ENCODE data around the gene HACD1. TPM values are rescaled to one million over a fixed set of nuclear protein-coding genes. Genes with fewer than 3 reads are reported as not detected.

Gene HACD1
- total RNA-seq, 1 donor from 2014 or later, result 77.4 TPM

GRCh38 chr10:17649052-17649451 lies 31.9 kb upstream of the HACD1 start:
- TF ChIP-seq CTCF (IDR thresholded peaks at IDR 0.05), result no peak
- Mint-ChIP-seq H3K27ac (ENCODE audit: unreplicated experiment) (peak overlapping the region; percentile 73), H3K27me3 (ENCODE audit: low read depth) (no peaks in the 10 kb centered on the region), H3K36me3 (ENCODE audit: low read depth) (peaks cover 1% of the 10 kb centered on the region), H3K4me3 (ENCODE audit: unreplicated experiment) (no peak overlapping the region), H3K9me3 (ENCODE audit: low read depth) (no peaks in the 10 kb centered on the region), H3K4me1 (ENCODE audit: low read depth) (peaks cover 83% of the 10 kb centered on the region)
- DNase-seq (ENCODE audit: low spot score), result no peak

GRCh38 chr10:17648243-17649035 lies 31.3 kb upstream of the HACD1 start:
- no peak overlapping the region for H3K4me3 Mint-ChIP-seq (ENCODE audit: unreplicated experiment)
- H3K36me3 Mint-ChIP-seq (ENCODE audit: low read depth), result peaks cover 1% of the 10 kb centered on the region
- no peaks in the 10 kb centered on the region for H3K27me3 Mint-ChIP-seq (ENCODE audit: low read depth)
- DNase-seq (ENCODE audit: low spot score), result no peak
- no peak for TF ChIP-seq CTCF (IDR thresholded peaks at IDR 0.05)
- peak overlapping the region; percentile 73 for H3K27ac Mint-ChIP-seq (ENCODE audit: unreplicated experiment)
- no peaks in the 10 kb centered on the region for H3K9me3 Mint-ChIP-seq (ENCODE audit: low read depth)
- H3K4me1 Mint-ChIP-seq (ENCODE audit: low read depth), result peaks cover 78% of the 10 kb centered on the region

GRCh38 chr10:17647326-17647725 lies 30.2 kb upstream of the HACD1 start:
- Mint-ChIP-seq H3K27ac (ENCODE audit: unreplicated experiment) (peak overlapping the region; percentile 38), H3K27me3 (ENCODE audit: low read depth) (no peaks in the 10 kb centered on the region), H3K36me3 (ENCODE audit: low read depth) (no peaks in the 10 kb centered on the region), H3K9me3 (ENCODE audit: low read depth) (no peaks in the 10 kb centered on the region), H3K4me3 (ENCODE audit: unreplicated experiment) (no peak overlapping the region), H3K4me1 (ENCODE audit: low read depth) (peaks cover 76% of the 10 kb centered on the region)
- no peak for TF ChIP-seq CTCF (IDR thresholded peaks at IDR 0.05)
- DNase-seq (ENCODE audit: low spot score), result no peak

DNA sequence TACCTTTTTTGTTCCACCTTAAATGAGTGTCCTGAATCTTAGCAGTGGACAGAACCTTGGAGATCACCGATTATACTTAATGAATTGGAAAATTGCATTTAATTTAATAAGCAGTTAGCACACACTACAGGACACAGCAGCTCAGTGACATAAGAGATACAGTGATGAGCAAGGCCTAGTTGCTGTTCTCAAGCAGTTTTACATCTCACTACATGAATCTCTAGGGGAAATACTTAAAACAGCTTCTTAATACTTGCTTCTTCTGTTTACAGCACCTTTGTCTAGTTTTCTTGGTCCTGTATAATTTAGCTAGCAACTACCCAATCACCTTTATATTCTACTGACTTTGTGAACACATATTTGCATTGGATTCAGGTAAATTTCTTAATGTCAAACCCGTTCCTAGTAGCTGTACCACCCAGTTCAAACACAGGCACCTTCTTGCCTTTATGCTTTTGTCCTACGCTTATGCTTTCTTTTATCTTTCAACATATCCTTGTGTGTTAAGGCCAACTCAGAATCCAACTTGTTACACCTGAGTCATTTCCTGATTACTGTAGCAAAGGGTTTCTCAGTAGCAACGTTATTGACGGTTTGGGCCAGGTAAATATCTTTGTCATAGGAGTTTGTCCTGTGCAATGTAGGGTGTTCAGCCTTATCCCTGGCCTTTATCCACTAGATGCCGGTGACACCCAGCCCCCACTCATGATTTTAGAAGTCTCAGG lies 28.6 kb upstream of the HACD1 start:
- Mint-ChIP-seq H3K36me3 (ENCODE audit: low read depth) (peaks cover 2% of the 10 kb centered on the region), H3K4me1 (ENCODE audit: low read depth) (peaks cover 61% of the 10 kb centered on the region), H3K27me3 (ENCODE audit: low read depth) (no peaks in the 10 kb centered on the region), H3K27ac (ENCODE audit: unreplicated experiment) (peak overlapping the region; percentile 100), H3K9me3 (ENCODE audit: low read depth) (no peaks in the 10 kb centered on the region), H3K4me3 (ENCODE audit: unreplicated experiment) (peak overlapping the region; percentile 97)
- no peak for DNase-seq (ENCODE audit: low spot score)
- TF ChIP-seq CTCF (IDR thresholded peaks at IDR 0.05), result no peak

- Mint-ChIP-seq H3K9me3 (ENCODE audit: low read depth) (peaks cover 6% of the 10 kb centered on the region), H3K36me3 (ENCODE audit: low read depth) (peaks cover 2% of the 10 kb centered on the region), H3K27ac (ENCODE audit: unreplicated experiment) (peak overlapping the region; percentile 100), H3K4me3 (ENCODE audit: unreplicated experiment) (peak overlapping the region; percentile 97), H3K27me3 (ENCODE audit: low read depth) (no peaks in the 10 kb centered on the region), H3K4me1 (ENCODE audit: low read depth) (peaks cover 48% of the 10 kb centered on the region)
- no peak for DNase-seq (ENCODE audit: low spot score)
- TF ChIP-seq CTCF (IDR thresholded peaks at IDR 0.05), result peak; percentile 17
These were observed 27.3 kb upstream of the HACD1 start for GRCh38 chr10:17644485-17644943.

Measured in chondrocyte (in vitro differentiated cells).